Lower leg skin (tissue), 4 donors: ENCODE measurements around the gene LRP1. TPM values are rescaled to one million over a fixed set of nuclear protein-coding genes. Genes with fewer than 3 reads are reported as not detected.

Experiments
- DNase-seq, 2 donors: peaks; one replicate each; pipeline ENCODE4 v3.0.0-alpha.2; 2019; ENCODE audit warnings: low spot score in 2 of 2
- H3K4me3 ChIP-seq: fragments of 200-600 bp; sonication (generic); 2 replicates; pipeline ENCODE4 v1.5.1; 2017; ENCODE audit warnings: mild to moderate bottlenecking, low read depth; ENCODE audit not compliant: poor library complexity, severe bottlenecking
- POLR2A ChIP-seq, 2 donors: fragments of 450-650 bp; IDR thresholded peaks; one replicate each; pipeline ENCODE4 v1.6.1; 2016 to 2017; ENCODE audit warnings: antibody characterized with exemption in 2 of 2, mild to moderate bottlenecking in 1 of 2, moderate library complexity in 1 of 2
- WGBS, 2 donors: methylation state at CpG; one replicate each; pipeline ENCODE4 v1.1.5; 2018; 5-methylcytosine and 5-hydroxymethylcytosine counted together
- intact Hi-C: fragments of 100-400 bp; cut with DNase I; formaldehyde crosslinking; loops from one replicate; pipeline ENCODE4 v1.15.0; 2023; ENCODE audit warnings: low total_unique reads
- total RNA-seq, 4 donors: library from RNA; depleted of rRNA; stranded (reverse); fragments of >200 nt; gene quantifications; one replicate each; pipeline ENCODE4 v1.1.0, GENCODE V29; 2016
- TF ChIP-seq, protein P1 (sequence below), 3 donors: fragments of 450-650 bp; IDR thresholded peaks; one replicate each; pipeline ENCODE4 v1.5.1; 2016; ENCODE audit warnings: antibody characterized with exemption in 3 of 3, mild to moderate bottlenecking in 3 of 3, moderate library complexity in 2 of 3

The LRP1 gene
- total RNA-seq, 4 donors from 2014 or later: 93.4 to 156 (median 101) TPM

DNA sequence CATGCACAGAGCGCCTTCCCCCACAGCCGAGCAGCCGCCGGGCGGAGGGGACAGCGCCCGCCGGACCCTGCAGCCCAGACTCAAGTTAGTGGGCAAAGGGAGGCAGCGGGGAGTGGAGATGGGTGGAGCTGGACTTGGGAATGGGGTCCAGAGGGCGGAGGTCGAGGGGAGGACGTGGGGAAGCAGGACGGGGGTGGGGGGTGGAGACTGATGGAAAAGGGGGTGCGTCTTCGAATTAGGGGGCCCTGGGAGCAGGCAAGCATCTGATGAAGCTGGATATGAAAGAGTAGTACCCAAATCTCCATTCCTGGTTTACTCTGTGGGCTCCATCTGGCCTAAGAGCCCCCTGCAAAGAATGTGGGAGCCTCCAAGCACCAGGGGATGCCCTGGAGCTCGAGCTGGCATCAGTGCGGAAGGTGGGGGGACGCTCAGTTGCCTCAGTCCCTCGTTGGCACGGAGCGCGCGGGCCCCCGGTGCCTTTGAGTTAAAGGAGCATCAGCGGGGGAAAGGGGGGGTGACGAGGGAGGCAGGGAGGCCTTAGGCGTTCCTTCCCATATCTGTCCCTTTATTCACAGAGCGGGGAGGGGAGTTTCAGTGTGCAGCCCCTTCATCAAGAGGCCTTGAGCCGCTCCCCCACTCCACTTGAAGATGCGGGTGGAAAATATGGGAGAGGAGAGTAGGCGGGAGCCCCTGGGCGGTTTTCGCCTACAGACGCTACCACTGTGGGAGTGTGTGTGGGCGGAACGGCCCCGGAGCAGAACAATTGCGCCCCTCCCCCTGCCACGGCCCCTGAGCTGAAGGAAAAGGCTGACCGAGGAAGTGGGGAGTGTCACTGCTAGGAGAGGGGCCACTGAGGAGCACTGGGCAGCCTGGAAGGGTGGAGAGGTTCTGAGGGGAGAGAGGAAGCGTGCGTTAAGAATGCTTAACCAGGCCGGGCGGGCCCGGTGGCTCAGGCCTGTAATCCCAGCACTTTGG is 38.7 kb upstream of the LRP1 start:
- peak overlapping the region; percentile 77 for H3K4me3 ChIP-seq
- TF ChIP-seq, protein P1, sequence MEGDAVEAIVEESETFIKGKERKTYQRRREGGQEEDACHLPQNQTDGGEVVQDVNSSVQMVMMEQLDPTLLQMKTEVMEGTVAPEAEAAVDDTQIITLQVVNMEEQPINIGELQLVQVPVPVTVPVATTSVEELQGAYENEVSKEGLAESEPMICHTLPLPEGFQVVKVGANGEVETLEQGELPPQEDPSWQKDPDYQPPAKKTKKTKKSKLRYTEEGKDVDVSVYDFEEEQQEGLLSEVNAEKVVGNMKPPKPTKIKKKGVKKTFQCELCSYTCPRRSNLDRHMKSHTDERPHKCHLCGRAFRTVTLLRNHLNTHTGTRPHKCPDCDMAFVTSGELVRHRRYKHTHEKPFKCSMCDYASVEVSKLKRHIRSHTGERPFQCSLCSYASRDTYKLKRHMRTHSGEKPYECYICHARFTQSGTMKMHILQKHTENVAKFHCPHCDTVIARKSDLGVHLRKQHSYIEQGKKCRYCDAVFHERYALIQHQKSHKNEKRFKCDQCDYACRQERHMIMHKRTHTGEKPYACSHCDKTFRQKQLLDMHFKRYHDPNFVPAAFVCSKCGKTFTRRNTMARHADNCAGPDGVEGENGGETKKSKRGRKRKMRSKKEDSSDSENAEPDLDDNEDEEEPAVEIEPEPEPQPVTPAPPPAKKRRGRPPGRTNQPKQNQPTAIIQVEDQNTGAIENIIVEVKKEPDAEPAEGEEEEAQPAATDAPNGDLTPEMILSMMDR (IDR thresholded peaks at IDR 0.05): no peak
- TF ChIP-seq POLR2A (IDR thresholded peaks at IDR 0.05): no peak
- 1 to 2% methylated on average over 45 of the region's 45 CpGs for WGBS, 2 donors
- intact Hi-C loops: no loop called here
- DNase-seq: peak; percentile 73 to 96

DNA sequence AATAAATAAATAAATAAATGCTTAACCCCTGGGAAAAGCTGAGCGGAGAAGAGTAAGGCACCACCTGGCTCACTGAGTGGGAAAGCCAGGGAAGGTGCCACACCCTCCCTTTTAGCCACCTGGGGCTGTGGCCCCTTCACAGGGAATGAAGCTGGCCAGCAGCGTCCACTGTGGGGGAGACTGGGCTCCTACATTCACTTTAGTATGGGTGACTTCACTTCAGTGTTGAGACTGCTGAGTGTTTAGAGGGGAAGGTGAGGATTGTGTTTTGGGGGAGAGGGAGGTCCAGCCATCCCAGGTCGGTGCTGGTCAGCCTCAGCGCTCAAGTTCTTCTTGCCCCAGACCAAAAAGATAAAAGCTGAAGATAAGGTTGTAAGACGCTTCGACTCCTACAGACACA is 37.8 kb upstream of the LRP1 start:
- intact Hi-C loops: no loop called here
- WGBS, 2 donors: 30 to 32% methylated on average over 6 of the region's 6 CpGs
- TF ChIP-seq POLR2A (IDR thresholded peaks at IDR 0.05): no peak
- TF ChIP-seq, protein P1 (IDR thresholded peaks at IDR 0.05): no peak
- H3K4me3 ChIP-seq: peak overlapping the region; percentile 77
- no peak for DNase-seq

DNA sequence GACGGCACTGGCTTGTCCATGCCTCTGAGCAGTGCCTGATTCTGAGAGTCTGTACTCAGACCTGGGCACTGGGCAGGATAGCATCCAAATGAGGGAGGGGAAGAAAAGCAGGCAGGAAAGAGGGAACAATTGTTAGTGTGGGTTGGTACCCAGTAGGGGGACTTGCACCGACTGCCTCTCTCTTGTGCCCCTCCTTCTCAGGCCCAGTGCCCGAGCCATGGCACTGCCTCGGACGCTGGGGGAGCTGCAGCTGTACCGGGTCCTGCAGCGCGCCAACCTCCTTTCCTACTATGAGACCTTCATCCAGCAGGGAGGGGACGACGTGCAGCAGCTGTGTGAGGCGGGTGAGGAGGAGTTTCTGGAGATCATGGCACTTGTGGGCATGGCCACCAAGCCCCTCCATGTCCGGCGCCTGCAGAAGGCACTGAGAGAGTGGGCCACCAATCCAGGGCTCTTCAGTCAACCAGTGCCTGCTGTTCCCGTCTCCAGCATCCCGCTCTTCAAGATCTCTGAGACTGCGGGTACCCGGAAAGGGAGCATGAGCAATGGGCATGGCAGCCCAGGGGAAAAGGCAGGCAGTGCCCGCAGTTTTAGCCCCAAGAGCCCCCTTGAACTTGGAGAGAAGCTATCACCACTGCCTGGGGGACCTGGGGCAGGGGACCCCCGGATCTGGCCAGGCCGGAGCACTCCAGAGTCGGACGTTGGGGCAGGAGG is 37.2 kb upstream of the LRP1 start:
- TF ChIP-seq, protein P1 (IDR thresholded peaks at IDR 0.05): no peak
- TF ChIP-seq POLR2A (IDR thresholded peaks at IDR 0.05): no peak
- H3K4me3 ChIP-seq: no peak overlapping the region
- 44 to 45% methylated on average over 14 to 22 of the region's 22 CpGs for WGBS, 2 donors
- intact Hi-C loops: no loop called here
- DNase-seq: no peak

DNA sequence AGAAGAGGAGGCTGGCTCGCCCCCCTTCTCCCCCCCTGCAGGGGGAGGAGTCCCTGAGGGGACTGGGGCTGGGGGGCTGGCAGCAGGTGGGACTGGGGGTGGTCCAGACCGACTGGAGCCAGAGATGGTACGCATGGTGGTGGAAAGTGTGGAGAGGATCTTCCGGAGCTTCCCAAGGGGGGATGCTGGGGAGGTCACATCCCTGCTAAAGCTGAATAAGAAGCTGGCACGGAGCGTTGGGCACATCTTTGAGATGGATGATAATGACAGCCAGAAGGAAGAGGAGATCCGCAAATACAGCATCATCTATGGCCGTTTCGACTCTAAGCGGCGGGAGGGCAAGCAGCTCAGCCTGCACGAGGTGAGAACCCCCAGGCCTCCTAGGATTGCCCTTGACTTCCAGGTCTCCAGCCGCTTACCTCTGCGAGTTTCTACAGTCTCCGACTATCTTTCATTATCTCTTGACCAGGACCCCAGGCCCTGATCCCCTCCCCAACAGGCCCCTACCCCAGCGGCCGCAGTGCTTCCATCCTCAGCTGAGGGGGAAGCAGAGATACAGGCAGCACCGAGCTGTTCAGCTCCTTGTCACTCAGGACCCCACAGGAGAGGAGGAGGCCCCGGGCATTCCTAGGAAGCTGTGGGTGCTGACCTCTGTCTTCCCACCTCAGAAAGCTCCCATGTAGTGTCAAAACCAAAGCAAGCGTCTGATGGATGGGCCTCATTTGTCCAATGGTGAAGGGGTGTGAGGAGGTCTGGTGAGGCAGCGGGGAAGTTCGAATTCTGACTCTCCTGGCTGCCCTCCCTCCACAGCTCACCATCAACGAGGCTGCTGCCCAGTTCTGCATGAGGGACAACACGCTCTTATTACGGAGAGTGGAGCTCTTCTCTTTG is 36.4 kb upstream of the LRP1 start:
- no peak overlapping the region for H3K4me3 ChIP-seq
- intact Hi-C loops: no loop called here
- DNase-seq: no peak
- 77% methylated on average over 25 of the region's 25 CpGs for WGBS, 2 donors
- TF ChIP-seq, protein P1 (IDR thresholded peaks at IDR 0.05): no peak
- TF ChIP-seq POLR2A (IDR thresholded peaks at IDR 0.05): no peak

DNA sequence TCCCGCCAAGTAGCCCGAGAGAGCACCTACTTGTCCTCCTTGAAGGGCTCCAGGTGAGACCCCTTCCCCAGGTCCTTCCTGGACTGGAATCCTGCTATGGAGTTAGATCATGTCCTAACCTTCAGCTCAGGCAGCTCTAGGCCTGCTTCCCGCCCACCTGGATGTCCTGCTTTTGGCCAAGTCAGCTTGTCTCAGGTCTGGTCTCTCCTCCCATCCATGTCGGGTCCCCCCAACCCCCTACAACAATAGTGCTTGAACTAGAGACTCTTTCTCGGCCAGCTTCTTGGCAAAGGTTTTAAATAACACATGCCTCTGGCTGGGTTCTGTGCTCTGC is 35.8 kb upstream of the LRP1 start:
- TF ChIP-seq, protein P1 (IDR thresholded peaks at IDR 0.05): no peak
- TF ChIP-seq POLR2A (IDR thresholded peaks at IDR 0.05): no peak
- no peak overlapping the region for H3K4me3 ChIP-seq
- no peak for DNase-seq
- WGBS, 2 donors: 68 to 70% methylated on average over 5 of the region's 5 CpGs
- intact Hi-C loops: no loop called here
